ENCODE measurements around the gene PMEPA1.

The PMEPA1 gene

GRCh38 chr20:57661746-57662455 is 47.9 kb downstream of the PMEPA1 start:
- no peak for DNase-seq (ENCODE audit: low read depth)

- DNase-seq (ENCODE audit: low read depth): no peak
Observed at GRCh38 chr20:57660922-57661745, 48.7 kb downstream of the PMEPA1 start.

GRCh38 chr20:57660181-57660921 is 49.5 kb downstream of the PMEPA1 start:
- DNase-seq (ENCODE audit: low read depth): no peak

GRCh38 chr20:57659517-57660180 is 50.2 kb downstream of the PMEPA1 start:
- DNase-seq (ENCODE audit: low read depth): no peak

- no peak for DNase-seq (ENCODE audit: low read depth)
Observed at GRCh38 chr20:57658833-57659516, 50.8 kb downstream of the PMEPA1 start.

GRCh38 chr20:57658447-57658832 is 51.4 kb downstream of the PMEPA1 start:
- no peak for DNase-seq (ENCODE audit: low read depth)

- no peak for DNase-seq (ENCODE audit: low read depth)
Observed at GRCh38 chr20:57657535-57658446, 52.0 kb downstream of the PMEPA1 start.

- DNase-seq (ENCODE audit: low read depth): no peak
Observed at GRCh38 chr20:57656821-57657534, 52.8 kb downstream of the PMEPA1 start.

GRCh38 chr20:57656252-57656820 is 53.5 kb downstream of the PMEPA1 start:
- no peak for DNase-seq (ENCODE audit: low read depth)

GRCh38 chr20:57655809-57656155 is 54.0 kb downstream of the PMEPA1 start:
- no peak for DNase-seq (ENCODE audit: low read depth)

GRCh38 chr20:57654998-57655808 is 54.6 kb downstream of the PMEPA1 start:
- no peak for DNase-seq (ENCODE audit: low read depth)

- no peak for DNase-seq (ENCODE audit: low read depth)
Observed at GRCh38 chr20:57654363-57654997, 55.3 kb downstream of the PMEPA1 start.

- no peak for DNase-seq (ENCODE audit: low read depth)
Observed at GRCh38 chr20:57653910-57654309, 55.9 kb downstream of the PMEPA1 start.

GRCh38 chr20:57653546-57653900 is 56.3 kb downstream of the PMEPA1 start:
- no peak for DNase-seq (ENCODE audit: low read depth)

- no peak for DNase-seq (ENCODE audit: low read depth)
Observed at GRCh38 chr20:57652606-57653545, 56.9 kb downstream of the PMEPA1 start.

- DNase-seq (ENCODE audit: low read depth): no peak
Observed at GRCh38 chr20:57651881-57652605, 57.8 kb downstream of the PMEPA1 start.

All from stimulated activated CD8-positive, alpha-beta memory T cell treated with anti-CD3 and anti-CD28 coated beads, Interleukin-7, amount 100 ng/mL, for 24 hours (primary cell).